HepG2 (cell line): ENCODE data around the gene RNF25. TPM values are rescaled to one million over a fixed set of nuclear protein-coding genes. Genes with fewer than 3 reads are reported as not detected.

Experiments
- AGO1 ChIP-seq: fragments of 200-400 bp; formaldehyde crosslinking; IDR thresholded peaks from 2 replicates; pipeline ENCODE4 v1.6.1; 2017; ENCODE audit warnings: mild to moderate bottlenecking, low read depth, low read length, moderate library complexity; ENCODE audit not compliant: poor library complexity, severe bottlenecking
- HES4 ChIP-seq: sonication (generic); formaldehyde crosslinking; IDR thresholded peaks from 2 replicates; pipeline ENCODE4 v1.9.0; 2021; ENCODE audit warnings: mild to moderate bottlenecking, missing genetic modification reagents, borderline replicate concordance
- HOXA3 ChIP-seq: sonication (generic); formaldehyde crosslinking; IDR thresholded peaks from 2 replicates; pipeline ENCODE4 v1.5.0; 2020; ENCODE audit warnings: missing genetic modification reagents
- RERE ChIP-seq: IDR thresholded peaks from 2 replicates; pipeline ENCODE4 v1.6.1; 2016; ENCODE audit warnings: low read depth, missing genetic modification reagents, missing compliant biosample characterization
- SKIL ChIP-seq: sonication (generic); formaldehyde crosslinking; IDR thresholded peaks from 2 replicates; pipeline ENCODE4 v1.8.0; 2022; ENCODE audit warnings: missing genetic modification reagents, mild to moderate bottlenecking, moderate library complexity, borderline replicate concordance
- ZNF30 ChIP-seq: sonication (generic); formaldehyde crosslinking; IDR thresholded peaks from 2 replicates; pipeline ENCODE4 v1.5.0; 2020; ENCODE audit warnings: mild to moderate bottlenecking, missing genetic modification reagents
- ZNF407 ChIP-seq: sonication (generic); formaldehyde crosslinking; IDR thresholded peaks from one replicate; pipeline ENCODE4 v1.5.1; 2020; ENCODE audit warnings: mild to moderate bottlenecking, missing genetic modification reagents; ENCODE audit errors: not compliant biosample characterization
- ZNF639 ChIP-seq: conservative IDR thresholded peaks from 2 replicates; pipeline ENCODE4 v1.6.1; 2018; ENCODE audit warnings: missing genetic modification reagents
- polyA plus RNA-seq, 8 experiments: library from polyadenylated mRNA; depleted of rRNA in 3 of 8; stranded (reverse) in 7 of 8; unstranded in 1 of 8; fragments of >200 nt; fragmentation: Illumina TruSeq in 4 of 8; extraction: Trizol in 4 of 8; gene quantifications; 2 replicates each; pipeline versions ENCODE4 v1.2.1 to v1.2.3, GENCODE V29; 2011 to 2016; ENCODE audit warnings: low read depth in 4 of 8, missing spikeins in 1 of 8, mixed read lengths in 1 of 8; ENCODE audit not compliant: insufficient read depth in 1 of 8
- total RNA-seq, 5 experiments: library from RNA; depleted of rRNA; stranded (reverse); fragments of >200 nt; fragmentation: Illumina TruSeq; extraction: Trizol; gene quantifications; 2 replicates each; pipeline ENCODE4 v1.2.3, GENCODE V29; 2016; ENCODE audit warnings: low read depth in 1 of 5

Gene RNF25
- total and polyA plus RNA-seq, 2 of the 13 experiments (the other 11 are each of a cell fraction or from before 2014, with no cell fraction given) = 37.0 to 87.6 TPM

- no peak for TF ChIP-seq ZNF407
- no peak for TF ChIP-seq ZNF639
- no peak for TF ChIP-seq ZNF30 (CRISPR knock-in tag)
- TF ChIP-seq RERE (CRISPR knock-in tag) = no peak
- TF ChIP-seq HES4 (CRISPR knock-in tag) = no peak
- no peak for TF ChIP-seq HOXA3 (CRISPR knock-in tag)
- no peak for TF ChIP-seq SKIL (CRISPR knock-in tag)
- TF ChIP-seq AGO1 = no peak
Observed at GRCh38 chr2:218615868-218616315, 55.9 kb downstream of the RNF25 start (continued).
